DND-41 (cell line): ENCODE results near the gene FAM227B.

Experiments used
- CTCF ChIP-seq: IDR thresholded peaks from 2 replicates; pipeline ENCODE4 v1.5.1; 2012; ENCODE audit warnings: borderline replicate concordance, low read length, moderate library complexity, mild to moderate bottlenecking; ENCODE audit not compliant: poor library complexity, severe bottlenecking; ENCODE audit errors: extremely low read depth
- EZH2 ChIP-seq: IDR thresholded peaks from 3 replicates; pipeline ENCODE4 v1.6.1; 2012; ENCODE audit warnings: borderline replicate concordance, low read depth, mild to moderate bottlenecking, moderate library complexity, low read length, inconsistent platforms; ENCODE audit not compliant: severe bottlenecking

GRCh38 chr15:49462232-49462844, 158.3 kb downstream of the FAM227B start:
- TF ChIP-seq CTCF (no peak), EZH2 (no peak)
